HG03571 (cell line): ENCODE results near the gene THEMIS2.
A peak's percentile ranks its signal among the peaks of the same experiment; 100 is the strongest.
"Not testable (repeated sequence)": the region's sequence is repeated elsewhere in the genome, so short reads cannot be mapped to it uniquely, and the experiment has no call there.

ENCODE experiments used
- ATAC-seq: cut with Tn5 transposase; IDR thresholded peaks from one replicate; pipeline ENCODE4 v1.9.1; 2021; ENCODE audit not compliant: unreplicated experiment

The THEMIS2 gene

DNA sequence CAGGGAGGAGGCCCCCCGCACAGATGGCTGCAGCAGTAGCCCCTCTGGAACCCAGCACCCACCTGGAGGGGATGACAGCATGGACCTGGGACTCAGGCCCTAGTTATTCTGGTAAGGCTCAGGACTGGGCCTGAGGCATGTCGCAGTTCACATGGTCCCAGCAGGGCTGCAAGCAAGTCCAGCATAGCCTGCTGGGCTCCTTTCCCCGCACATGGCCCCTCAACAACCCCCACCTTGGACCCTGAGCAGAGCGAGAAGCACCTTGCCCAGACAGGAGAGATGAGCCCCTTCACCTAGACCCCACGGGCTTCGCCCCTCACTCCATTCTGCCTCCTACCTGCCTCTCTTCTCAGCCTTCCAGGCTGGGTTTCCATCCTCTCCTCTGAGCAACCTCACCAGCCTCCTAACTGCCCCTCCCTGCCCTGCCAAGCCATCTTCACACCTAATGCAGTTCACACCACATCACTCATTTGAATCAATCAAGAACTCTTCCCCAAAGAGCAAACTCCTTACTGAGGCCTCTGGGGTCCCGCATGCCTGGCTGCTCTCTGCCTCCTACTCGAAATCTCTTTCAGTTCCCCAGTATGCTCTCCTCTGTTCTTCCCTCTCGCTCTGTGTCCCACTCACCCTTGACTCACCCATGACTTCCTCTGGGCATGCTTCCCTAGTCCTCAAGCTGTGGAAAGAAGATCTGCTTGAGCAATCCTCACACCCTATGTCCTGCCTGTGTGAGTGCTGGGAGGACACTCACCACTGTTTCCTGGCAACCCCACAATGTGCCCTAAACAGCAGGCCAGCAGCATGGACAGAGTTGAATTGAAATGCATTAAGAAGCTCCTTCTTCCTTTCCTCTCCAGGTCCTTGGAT is 9.4 kb upstream of the THEMIS2 start:
- no peak for ATAC-seq

DNA sequence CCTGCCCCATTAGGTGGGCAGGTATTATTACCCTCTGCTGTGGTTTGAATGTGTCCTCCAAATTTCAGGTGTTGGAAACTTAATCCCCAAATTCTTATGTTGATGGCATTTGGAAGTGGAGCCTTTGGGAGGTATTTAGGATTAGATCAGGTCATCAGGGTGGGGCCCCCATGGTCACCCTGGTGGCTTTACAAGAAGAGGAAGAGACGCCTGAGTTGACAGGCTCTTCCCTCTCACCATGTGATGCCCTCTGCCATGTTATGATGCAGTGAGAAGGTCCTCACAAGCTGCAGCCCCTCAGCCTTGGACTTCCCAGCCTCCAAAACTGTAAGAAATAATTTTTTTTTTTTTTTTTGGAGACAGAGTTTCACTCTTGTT is 8.8 kb upstream of the THEMIS2 start:
- ATAC-seq: no peak

DNA sequence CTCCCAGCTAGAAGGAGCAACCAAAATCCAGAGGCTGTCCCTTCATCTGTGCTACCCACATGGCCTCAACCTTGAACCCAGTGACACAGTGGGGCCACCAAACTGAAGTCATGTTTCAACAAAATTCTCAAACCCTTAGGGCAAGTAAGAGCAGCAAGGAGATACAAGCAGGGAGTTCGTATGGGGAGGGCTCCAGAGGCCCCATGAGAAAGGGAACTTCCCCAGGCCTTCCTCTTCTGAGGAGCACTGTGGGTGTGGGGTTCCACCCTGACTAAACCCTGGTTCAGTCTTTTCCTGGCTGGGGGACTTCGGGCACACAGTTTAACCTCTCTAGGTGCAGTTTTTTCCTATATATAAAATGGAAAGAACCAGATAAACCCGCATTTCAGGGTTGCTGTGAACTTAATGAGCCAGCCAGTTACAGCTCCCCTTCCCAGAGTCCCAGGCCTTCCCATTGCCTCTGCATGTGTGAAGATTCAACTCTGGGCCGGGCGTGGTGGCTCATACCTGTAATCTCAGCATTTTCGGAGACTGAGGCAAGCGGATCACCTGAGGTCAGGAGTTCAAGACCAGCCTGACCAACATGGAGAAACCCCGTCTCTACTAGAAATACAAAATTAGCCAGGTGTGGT is 8.0 kb upstream of the THEMIS2 start:
- ATAC-seq: no peak

DNA sequence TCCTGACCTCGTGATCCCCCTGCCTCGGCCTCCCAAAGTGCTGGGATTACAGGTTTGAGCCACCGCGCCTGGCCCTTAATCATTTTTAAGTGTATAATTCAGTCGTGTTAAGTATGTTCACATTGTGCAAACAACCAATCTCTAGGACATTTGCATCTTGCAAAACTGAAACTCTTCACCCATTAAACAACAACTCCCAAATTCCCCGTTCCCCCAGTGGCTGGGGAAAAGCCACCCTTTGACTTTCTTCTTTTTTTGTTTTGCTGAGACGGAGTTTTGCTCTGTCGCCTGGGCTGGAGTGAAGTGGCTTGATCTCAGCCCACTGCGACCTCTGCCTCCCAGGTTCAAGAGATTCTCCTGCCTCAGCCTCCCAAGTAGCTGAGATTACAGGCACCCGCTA is 6.5 kb upstream of the THEMIS2 start:
- ATAC-seq: no peak

DNA sequence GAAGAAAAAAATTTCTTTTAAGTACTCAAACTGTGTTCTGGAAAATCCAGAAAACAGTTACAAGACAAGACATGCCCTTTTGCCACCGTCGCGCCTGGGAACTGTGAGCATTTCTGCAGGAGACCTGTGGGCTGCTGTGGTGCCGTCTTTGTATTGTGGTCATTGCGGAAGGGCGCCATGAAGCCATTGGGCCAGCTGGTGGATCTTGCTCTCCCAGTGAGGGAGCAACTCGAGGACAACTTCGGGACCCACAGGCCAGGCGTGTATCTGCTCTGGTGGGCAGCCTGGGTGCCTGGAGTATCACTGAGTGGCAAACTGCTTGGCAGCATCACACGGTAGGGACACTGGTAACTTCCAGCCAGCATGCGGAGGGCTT is 3.8 kb upstream of the THEMIS2 start:
- ATAC-seq: no peak

DNA sequence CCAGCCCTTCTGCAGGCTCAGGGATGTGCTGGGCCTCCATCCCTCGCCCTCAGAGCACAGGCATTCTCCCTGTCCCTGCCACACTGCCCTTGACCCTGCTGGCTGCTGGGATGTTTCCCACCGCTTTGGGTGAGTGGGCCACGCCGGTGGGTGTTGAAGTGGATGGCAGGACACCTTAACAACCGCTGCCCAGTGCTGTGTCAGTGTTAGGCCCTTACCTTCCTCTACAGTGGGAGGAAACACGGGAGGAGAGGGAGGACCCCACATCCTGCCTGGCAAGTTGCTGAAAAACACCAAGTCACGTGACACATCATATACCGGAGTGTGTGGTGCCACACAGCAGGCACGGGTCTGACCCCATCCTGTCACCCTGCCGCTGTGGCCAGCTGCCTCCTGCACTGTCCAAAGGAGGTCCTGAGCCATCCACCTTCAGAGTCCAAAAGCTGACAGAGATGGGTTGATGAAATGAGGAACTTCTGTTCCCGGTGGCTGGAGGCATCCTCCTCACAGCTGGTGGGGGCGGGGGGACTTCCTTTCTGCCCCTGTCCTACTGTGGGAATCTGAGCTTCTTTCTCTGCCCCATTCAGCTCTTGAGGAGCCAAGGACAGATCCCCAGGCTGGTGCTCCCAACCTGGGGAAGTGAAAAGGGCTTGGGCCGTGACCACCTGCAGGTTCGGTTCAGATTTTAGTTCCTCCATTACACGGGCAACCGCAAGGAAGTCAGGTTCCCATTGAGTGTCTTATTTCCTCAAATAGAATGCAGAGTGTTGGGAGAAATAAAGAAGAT is 3.2 kb upstream of the THEMIS2 start:
- no peak for ATAC-seq

DNA sequence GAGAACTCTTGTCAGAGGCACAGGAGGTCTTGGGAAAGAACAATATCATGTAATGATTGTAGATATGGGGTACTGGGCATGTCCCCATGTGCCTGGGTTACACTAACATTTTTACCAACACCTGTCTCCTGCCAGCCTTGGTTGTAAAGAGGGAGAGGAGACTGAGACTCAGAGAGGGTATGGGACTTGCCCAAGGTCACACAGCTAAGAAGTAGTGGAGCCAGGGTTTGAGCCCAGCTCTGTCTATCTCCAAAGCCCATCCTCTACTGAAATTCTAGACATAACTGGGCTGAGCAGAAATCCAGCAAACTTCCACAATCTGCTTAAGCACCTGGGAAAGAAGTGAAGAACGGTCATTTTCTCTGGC is 2.6 kb upstream of the THEMIS2 start:
- ATAC-seq: no peak

DNA sequence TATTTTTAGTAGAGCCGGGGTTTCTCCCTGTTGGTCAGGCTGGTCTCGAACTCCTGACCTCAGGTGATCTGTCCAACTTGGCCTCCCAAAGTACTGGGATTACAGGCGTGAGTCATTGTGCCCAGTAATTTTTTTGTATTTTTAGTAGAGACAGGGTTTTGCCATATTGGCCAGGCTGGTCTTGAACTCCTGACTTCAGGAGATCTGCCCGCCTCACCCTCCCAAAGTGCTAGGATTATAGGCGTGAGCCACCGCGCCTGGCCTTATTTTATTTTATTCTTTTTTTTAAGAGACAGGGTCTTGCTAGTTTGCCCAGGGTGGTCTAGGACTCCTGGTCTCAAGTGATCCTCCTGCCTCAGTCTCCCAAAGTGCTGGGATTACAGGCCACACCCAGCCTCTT is 1.3 kb upstream of the THEMIS2 start:
- ATAC-seq: not testable (repeated sequence)

DNA sequence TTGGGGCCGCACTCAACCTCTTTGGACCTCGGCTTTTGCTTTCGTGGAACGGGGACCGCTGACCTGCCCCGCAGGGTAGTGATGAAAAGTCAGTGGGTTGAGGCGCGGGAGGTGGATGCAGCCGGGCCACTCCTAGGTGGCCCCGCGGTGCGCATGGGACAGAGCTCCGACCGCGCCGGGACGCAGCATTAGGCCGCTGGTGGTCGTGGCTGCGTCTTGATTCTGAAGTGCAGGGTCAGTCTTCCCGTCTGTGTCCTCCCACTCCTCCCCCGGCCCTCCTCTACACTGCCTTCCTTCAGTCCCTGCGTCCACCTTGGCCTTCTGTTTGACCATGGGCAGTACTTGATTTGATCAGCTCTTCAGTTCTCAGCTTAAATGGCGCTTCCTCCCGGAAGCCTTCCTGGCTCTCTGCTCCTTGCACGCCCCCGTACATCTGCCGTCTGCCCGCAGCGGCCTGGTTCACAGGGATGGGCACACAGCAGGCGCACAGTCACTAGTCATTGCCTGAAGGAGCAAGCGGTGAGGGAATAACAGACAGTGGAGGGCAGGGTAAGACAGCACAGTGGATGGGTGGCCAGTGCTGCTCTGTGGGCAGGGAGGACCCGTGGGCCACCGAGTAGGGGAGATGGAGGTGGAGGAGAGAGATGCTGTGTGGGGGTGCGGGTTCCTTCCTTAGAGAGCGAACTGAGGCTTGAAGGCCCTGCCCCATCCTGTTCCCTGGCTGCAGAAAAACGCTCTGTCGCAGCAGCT is 633 bp downstream of the THEMIS2 start:
- no peak for ATAC-seq

DNA sequence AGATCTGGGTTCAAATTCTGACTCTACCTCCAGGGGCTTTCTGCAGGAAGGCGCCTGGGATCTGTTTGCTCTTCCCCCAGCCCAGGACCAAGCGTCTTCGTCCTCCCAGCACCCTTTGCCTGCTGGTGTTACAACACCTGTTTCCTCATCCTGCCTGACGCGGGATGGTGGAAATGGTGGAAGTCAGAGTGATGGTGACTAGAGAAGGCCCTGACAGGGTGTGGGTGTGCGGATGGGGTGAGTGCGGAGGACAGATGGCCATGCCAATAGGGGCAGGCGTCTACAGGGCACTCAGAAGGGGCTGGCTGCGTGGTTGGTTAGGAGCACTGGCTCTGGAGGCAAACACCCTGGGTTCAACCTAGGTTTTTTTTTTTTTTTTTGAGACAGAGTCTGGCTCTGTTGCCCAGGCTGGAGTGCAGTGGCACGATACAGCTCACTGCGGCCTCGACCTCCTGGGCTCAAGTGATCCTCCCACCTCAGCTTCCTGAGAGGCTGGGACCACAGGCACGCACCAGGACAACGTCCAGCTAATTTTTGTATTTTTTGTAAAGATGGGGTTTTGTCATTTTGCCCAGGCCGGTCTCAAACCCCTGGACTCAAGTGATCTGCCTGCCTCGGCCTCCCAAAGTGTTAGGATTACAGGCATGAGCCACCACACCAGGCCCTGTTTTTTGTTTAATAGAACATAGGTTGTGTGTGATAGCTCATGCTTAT is 1.5 kb downstream of the THEMIS2 start:
- no peak for ATAC-seq

DNA sequence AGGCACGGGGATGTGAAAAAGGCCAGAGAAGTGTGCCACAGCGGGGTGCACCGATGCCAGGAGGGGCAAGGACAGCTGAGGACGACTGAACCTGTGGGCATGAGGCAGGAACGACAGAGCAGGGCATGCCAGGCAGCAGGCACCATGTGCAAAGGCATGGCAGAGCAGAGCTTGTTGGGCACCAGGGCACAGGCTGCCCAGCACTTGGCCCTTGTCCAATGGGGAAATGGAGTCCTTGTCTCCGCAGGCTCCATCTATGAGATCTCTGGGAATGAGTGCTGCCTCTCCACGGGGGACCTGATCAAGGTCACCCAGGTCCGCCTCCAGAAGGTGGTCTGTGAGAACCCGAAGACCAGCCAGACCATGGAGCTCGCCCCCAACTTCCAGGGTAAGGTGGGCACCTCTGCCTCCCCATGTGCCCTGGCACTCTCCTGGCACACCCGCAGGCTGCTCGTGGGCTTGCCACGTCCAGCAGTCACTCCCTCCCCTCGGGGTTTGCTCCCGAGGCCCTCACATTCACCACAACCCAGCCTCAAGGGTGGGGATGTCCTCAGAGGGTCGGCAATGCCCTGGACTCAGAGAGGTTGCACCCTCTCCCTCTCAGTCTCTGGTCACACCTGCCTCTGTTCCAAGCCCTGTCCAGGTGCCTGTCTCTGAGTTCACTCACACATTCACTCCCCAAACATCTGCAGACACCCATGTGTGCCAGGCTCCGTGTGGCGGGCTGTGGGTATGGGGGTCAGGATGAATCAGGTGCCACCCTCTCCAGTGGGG is 4.2 kb downstream of the THEMIS2 start:
- no peak for ATAC-seq

DNA sequence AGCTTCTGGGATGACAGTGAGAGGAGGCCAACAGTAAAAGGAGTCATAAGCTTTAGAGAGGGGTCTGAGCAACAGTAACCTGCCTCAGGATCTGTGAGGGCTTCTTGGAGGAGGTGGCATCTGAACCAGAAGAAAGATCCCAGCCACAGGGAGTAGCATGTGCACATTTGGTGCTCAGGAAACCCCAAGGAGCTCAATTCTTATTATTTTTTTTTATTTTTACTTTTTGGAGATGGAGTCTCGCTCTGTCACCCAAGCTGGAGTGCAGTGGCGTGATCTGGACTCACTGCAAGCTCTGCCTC is 4.7 kb downstream of the THEMIS2 start:
- ATAC-seq: no peak

DNA sequence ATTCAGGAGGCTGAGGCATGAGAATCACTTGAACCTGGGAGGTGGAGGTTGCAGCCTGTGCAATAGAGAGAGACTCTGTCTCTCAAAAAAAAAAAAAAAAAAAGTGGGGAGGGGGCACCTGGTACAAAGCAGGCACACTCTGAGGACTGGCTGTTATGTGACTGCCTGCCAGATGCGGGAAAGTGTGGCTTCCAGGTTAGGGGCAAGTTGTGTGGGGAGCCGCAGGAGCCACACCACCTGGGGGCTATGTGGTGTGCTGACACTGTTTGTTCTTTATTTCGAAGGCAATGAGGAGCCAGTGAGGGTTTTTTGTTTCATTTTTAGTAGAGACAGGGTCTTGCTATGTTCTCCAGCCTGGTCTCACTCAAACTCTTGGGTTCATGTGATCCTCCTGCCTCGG is 5.7 kb downstream of the THEMIS2 start:
- ATAC-seq: no peak

DNA sequence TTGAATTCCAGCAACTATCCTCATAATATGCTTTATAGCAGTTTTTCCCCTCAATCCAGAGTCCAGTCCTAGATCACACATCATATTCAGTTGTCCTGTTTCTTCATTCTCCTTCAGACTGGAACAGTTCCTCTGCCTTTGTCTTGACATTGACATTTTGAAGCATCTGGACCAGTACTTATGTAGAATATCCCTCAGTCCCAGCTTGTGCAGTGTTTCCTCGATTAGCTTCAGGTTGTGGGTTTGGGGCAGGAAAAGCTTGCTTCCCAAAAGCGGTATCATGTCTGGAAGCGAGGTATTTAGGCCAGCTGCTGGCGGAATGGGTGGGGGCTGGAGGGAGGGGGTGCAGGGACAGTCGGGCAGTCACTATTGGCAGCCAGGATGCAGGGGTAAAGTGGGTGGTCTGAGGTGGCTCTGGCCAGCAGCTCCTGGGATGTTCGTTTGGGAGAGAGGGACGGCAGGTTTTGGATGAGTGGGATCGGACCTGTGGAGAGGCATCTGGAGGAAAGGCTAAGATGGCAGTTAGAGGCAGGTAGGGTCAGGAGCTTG is 6.5 kb downstream of the THEMIS2 start:
- ATAC-seq: no peak

DNA sequence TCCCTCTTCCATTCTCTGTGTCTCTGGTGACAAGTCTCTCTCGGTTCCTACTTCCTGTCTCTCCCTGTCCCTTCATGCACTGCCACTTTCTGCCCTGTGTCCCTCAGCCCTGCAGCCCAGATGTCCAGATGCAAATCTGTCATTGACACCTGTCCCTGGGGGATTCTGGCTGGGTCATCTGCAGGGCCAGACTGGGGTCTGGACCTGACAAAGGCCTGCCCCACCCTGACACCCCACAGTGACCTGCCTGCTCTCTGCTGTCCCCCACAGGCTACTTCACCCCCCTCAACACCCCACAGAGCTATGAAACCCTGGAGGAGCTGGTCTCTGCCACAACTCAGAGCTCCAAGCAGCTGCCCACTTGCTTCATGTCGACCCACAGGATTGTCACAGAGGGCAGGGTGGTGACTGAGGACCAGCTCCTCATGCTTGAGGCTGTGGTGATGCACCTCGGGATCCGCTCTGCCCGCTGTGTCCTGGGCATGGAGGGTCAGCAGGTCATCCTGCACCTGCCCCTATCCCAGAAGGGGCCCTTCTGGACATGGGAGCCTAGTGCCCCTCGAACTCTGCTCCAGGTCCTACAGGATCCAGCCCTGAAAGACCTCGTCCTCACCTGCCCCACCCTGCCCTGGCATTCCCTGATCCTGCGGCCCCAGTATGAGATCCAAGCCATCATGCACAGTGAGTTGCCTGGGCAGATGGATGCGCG is 7.2 kb downstream of the THEMIS2 start:
- ATAC-seq: no peak

DNA sequence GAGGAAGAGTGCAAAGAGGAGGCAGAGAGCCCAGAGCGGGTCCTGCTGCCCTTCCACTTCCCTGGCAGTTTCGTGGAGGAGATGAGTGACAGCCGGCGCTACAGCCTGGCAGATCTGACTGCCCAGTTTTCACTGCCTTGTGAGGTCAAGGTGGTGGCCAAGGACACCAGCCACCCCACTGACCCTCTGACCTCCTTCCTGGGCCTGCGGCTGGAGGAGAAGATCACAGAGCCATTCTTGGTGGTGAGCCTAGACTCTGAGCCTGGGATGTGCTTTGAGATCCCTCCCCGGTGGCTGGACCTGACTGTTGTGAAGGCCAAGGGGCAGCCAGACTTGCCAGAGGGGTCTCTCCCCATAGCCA is 10.2 kb downstream of the THEMIS2 start:
- no peak for ATAC-seq

DNA sequence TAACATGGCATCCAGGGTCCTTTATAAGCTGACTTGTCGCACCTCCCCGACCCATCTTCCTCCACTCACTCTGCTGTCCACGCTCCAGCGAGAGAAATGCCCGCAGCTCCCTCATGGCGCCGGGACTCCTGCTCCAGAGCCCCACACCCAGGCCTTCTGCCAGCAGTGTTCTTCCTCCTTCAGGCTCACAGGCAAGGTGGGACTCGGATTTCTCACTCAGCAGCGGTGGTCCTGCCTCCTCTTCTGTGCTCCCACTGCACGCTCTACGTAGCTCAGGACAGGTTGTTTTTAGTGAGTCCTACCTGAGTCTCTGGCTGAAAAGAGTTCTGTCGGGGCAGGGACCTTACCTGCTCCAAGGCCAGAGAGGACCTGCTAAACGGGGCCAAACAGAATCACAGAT is 11.2 kb downstream of the THEMIS2 start:
- ATAC-seq: no peak

DNA sequence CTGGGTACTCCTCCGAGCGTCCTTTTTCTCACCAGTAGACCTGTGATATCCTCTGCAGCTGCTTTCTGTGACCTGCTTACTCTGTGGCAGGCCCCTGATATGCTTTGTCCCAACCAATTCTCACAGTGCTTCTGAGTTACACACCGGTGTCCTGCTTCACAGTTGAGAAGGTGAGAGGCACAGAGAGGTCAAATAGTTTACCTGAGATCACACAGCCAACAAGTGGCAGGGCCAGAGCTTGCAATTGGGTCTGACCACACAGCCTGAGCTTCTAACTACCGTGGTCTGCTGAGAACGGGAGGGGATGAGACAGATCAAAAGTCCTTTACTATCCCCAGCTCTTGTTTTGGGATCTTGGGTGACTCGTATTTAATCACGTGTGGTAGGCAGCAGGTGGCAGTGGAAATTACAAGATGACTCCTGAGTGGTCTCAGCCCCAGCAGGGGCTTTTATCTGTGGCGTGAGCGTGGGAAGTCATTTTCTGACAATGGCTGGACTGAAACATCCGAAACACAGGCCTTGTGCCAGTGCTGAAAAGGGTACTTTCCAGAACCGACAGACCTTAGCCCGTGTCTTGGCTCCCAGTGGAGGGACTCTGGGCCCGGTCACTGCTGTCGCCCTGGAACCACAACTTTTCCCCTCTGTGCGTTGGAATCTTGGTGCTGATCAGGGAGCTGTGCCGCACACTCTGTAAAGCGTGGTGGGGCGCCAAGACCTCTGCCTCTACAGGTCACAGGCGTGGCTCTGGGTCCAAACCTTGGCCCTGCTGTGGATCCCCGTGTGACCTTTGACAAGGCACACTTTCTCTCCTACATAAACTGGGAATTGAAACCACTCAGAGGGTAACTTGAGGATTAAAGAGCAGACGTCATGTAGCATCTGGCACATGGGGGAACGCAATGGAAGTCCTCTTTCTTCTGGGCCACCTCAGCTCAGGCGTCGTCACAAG is 11.9 kb downstream of the THEMIS2 start:
- peak; percentile 48 for ATAC-seq
